GM12801 (cell line): ENCODE data around the gene B4GALT1.

ENCODE experiments used
- TF ChIP-seq, protein P1 (sequence below): IDR thresholded peaks from one replicate; pipeline ENCODE4 v1.5.1; 2011; ENCODE audit warnings: control low read depth; ENCODE audit not compliant: insufficient read length; ENCODE audit errors: extremely low read depth

B4GALT1 gene

DNA sequence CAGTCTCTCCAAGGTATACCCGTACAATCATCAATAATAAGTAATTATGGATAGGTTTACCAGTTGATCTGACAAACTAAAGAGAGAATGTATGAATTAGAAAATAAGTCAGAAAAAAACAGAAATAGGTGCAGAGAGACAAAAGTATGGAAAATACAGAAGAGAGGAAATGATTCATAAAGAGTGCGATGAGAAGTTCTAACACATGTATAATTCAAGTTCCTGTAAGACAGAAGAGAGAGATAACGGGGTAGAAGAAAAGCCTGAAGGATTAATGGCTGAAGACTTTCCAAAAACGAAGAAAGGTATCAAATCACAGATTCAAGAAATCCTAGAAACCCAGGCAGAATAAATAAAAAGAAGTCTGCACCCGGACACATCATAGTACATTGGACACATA is 74.5 kb downstream of the B4GALT1 start:
- TF ChIP-seq, protein P1, sequence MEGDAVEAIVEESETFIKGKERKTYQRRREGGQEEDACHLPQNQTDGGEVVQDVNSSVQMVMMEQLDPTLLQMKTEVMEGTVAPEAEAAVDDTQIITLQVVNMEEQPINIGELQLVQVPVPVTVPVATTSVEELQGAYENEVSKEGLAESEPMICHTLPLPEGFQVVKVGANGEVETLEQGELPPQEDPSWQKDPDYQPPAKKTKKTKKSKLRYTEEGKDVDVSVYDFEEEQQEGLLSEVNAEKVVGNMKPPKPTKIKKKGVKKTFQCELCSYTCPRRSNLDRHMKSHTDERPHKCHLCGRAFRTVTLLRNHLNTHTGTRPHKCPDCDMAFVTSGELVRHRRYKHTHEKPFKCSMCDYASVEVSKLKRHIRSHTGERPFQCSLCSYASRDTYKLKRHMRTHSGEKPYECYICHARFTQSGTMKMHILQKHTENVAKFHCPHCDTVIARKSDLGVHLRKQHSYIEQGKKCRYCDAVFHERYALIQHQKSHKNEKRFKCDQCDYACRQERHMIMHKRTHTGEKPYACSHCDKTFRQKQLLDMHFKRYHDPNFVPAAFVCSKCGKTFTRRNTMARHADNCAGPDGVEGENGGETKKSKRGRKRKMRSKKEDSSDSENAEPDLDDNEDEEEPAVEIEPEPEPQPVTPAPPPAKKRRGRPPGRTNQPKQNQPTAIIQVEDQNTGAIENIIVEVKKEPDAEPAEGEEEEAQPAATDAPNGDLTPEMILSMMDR = no peak

DNA sequence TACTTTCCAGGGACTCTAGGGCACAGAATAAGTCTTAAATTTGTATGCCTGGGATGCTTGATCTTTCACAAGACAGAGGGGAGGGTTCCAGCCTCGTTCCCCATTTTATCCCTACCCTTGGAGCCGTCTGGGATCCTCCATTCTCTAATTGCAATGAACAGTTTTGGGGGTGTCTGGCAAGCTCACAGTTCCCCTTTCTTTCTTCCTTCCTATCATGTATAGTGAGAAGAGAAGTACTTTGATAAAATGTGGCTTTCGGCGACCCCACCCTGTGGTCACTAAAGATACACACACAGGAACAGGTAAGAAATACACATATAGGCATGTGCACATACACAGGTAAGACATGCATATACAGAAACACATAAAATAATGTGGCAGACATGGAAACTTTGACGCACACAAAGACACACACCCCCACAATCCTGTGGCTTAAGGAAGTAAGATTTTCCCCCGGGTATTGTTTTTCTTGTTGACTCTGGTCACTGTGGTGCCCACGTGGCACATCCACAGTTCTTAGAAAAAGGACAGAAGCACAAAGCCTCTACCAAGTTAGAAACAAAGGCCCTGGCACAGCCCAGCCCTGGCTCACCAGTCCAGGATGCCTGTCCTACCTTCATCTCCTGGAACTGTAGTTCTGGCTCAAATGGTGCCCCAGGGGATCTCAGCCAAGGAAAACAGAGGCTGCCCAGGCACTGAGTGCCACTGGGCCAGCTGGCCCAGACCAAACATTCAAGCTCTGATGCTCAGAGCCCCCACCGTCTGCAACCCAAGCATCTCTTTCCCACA is 84.4 kb downstream of the B4GALT1 start:
- TF ChIP-seq, protein P1 = no peak

DNA sequence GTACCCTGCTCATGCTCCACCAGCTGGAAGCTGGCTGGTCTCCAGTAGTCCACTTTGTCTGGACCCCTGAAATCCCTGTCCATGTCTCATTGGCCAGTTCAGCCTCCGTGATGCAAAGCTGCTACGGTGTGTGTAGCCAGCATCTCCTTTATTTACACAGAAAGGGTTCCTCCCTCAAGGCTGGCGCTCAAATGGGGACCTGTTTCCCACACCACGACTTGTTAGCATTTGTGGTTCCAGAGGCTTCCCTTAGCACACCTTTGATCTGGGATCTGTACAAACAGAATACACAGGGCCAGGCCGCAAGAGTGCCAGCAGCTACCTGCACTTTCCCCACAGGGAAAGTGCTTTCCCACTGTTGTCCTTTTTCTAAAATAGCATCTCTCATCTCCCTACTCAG is 85.0 kb downstream of the B4GALT1 start:
- TF ChIP-seq, protein P1 = no peak

DNA sequence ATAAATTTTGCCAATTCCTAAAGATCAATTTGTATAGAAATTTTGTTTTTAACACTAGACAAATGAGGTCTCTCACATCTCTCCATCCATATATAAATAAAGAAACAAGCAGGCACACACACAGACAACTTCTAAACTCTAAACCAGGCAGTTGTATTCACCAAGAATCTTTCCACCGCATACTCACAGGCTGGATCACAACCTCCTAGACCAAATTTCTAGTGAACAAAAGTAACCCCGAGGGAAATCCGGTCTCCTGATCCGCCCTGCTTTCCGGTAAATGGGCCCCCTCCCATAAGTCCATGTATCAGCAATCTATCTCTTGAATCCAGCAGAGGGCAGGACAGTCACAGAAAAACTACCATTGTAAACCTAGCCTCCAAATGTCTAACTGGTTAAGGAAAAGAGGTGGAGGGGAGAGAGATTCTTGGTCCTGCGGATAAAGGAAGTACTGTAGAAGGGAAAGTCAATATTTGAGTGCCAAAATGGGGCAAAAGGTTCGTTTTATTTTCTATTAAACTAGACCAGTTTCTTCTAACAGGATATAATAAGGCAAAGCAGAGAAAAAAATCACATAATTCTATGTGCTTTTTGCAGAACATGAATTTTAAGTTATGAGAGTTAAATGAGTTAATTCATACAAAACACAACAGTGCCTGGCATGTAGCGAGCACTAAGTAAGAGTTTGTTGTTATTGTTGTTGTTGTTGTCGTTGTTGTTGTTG is 85.8 kb downstream of the B4GALT1 start:
- TF ChIP-seq, protein P1 = no peak

DNA sequence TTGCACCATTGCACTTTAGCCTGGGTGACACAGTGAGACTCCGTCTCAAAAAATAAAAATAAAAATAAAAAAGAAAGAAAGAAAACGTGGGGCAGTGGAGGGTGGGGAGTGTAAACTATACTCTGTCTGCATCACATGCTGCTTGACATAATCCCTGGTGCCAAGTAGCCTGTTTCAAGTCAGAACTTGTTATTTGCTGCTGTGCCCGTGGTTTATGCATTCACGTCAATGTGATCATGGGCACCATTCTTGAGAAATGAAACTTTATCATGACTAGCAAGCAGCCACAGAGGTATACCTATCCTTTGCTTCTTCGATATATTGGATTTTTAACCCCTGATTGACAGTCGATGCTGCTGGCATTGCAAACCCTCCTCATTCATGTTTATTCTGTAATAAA is 86.6 kb downstream of the B4GALT1 start:
- TF ChIP-seq, protein P1 = no peak

DNA sequence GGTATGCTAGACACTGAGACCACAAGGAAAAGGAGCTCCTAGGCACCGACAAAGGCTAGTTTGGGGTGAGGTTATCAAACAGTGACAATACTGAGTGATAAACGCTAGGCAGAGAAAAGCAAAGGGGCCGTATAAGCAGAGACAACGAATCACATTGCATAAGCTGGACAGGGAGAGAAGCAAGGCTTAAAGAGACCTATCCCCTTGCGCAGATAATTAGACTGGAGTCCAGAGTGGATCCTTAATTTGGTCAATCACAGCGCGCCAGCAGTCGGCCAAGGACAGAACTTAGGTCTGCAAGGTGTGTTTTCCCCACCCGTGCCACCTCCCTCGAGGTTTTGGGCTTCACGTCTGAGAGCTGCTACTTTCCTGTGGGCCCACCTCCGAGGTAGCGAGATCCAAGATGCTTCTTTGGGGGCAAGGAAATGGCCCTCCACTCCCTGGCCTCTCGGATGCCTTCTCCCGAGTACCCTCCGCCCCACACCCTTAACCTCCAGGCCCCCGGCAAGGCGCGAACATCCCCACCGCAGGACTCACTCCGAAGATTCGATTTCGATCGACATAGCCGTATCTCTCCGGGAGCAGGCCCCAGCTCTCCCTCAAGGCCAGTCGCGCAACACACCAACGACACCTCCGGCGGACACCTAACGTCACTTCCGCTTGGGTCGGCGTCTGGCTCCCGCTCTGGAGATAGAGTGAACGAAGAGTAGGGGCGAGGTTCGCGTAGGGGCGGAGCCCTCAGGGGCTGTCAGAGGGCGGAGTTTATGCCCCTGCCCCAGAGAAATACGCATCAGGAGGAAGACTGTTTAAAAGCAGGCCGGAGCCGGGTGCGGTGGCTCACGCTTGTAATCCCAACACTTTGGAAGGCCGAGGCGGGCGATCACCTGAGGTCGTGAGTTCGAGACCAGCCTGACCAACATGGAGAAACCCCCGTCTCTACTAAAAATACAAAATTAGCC is 90.8 kb downstream of the B4GALT1 start, which contains the start of gene SMU1:
Gene SMU1 (minus strand): TSS at position 629 of the 959 bp plus-strand sequence. CDS start 66 bp downstream, at position 563.
- TF ChIP-seq, protein P1 = no peak

DNA sequence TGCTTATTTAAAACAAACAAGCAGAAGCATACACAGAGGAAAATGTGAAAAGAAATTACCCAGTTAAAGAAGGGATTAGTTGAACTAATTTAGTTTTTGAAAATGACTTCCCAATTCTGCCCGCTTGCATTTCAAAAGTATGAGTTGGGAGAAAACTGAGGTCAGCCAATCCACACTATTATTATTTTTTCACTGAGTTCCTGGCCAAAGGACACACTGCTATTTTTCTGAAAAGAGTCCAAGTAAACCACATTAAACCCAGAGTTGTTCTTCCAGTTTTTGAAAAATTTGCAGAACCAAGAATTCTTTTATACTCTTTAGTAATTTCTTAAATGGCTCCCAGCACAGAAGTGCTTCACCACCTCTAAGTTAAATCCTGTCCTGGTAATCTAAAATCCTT is 98.1 kb downstream of the B4GALT1 start:
- TF ChIP-seq, protein P1 = no peak
